Measurements from ENCODE around the gene MCM3AP. TPM values are rescaled to one million over a fixed set of nuclear protein-coding genes. Genes with fewer than 3 reads are reported as not detected.

Gene MCM3AP
- total RNA-seq, 1 donor from 2014 or later = 58.8 TPM

GRCh38 chr21:46218906-46219590 is 66.4 kb downstream of the MCM3AP start:
- TF ChIP-seq CTCF (IDR thresholded peaks at IDR 0.05; ENCODE audit: borderline replicate concordance) = no peak
- Histone ChIP-seq H3K36me3 (peaks cover 71% of the 10 kb centered on the region), H3K27me3 (ENCODE audit: low read depth) (no peaks in the 10 kb centered on the region), H3K4me3 (no peak overlapping the region), H3K27ac (replicated peaks) (no peak overlapping the region), H3K9me3 (replicated peaks) (no peaks in the 10 kb centered on the region), H3K4me1 (peaks cover 46% of the 10 kb centered on the region)
- no peak for DNase-seq
- intact Hi-C loops (cut with micrococcal nuclease) = no loop called here

GRCh38 chr21:46217511-46218196 is 67.8 kb downstream of the MCM3AP start:
- H3K27me3 ChIP-seq (ENCODE audit: low read depth) = no peaks in the 10 kb centered on the region
- no peak overlapping the region for H3K27ac ChIP-seq (replicated peaks)
- peaks cover 78% of the 10 kb centered on the region for H3K36me3 ChIP-seq
- TF ChIP-seq CTCF (IDR thresholded peaks at IDR 0.05; ENCODE audit: borderline replicate concordance) = no peak
- DNase-seq = no peak
- no peaks in the 10 kb centered on the region for H3K9me3 ChIP-seq (replicated peaks)
- H3K4me3 ChIP-seq = no peak overlapping the region
- H3K4me1 ChIP-seq = peaks cover 36% of the 10 kb centered on the region
- intact Hi-C loops (cut with micrococcal nuclease) = no loop called here

- no peaks in the 10 kb centered on the region for H3K9me3 ChIP-seq (replicated peaks)
- intact Hi-C loops (cut with micrococcal nuclease) = no loop called here
- DNase-seq = no peak
- no peak overlapping the region for H3K27ac ChIP-seq (replicated peaks)
- H3K4me1 ChIP-seq = peaks cover 22% of the 10 kb centered on the region
- H3K4me3 ChIP-seq = no peak overlapping the region
- H3K36me3 ChIP-seq = peaks cover 83% of the 10 kb centered on the region
- TF ChIP-seq CTCF (IDR thresholded peaks at IDR 0.05; ENCODE audit: borderline replicate concordance) = no peak
- H3K27me3 ChIP-seq (ENCODE audit: low read depth) = no peaks in the 10 kb centered on the region
Measured at GRCh38 chr21:46216132-46216747, 69.2 kb downstream of the MCM3AP start.

- intact Hi-C loops (cut with micrococcal nuclease) = no loop called here
- H3K9me3 ChIP-seq (replicated peaks) = no peaks in the 10 kb centered on the region
- H3K27ac ChIP-seq (replicated peaks) = no peak overlapping the region
- H3K27me3 ChIP-seq (ENCODE audit: low read depth) = no peaks in the 10 kb centered on the region
- peaks cover 83% of the 10 kb centered on the region for H3K36me3 ChIP-seq
- TF ChIP-seq CTCF (IDR thresholded peaks at IDR 0.05; ENCODE audit: borderline replicate concordance) = no peak
- H3K4me1 ChIP-seq = peaks cover 21% of the 10 kb centered on the region
- H3K4me3 ChIP-seq = no peak overlapping the region
- DNase-seq = no peak
Measured at GRCh38 chr21:46215436-46216131, 69.8 kb downstream of the MCM3AP start.

- no peaks in the 10 kb centered on the region for H3K27me3 ChIP-seq (ENCODE audit: low read depth)
- H3K9me3 ChIP-seq (replicated peaks) = no peaks in the 10 kb centered on the region
- H3K27ac ChIP-seq (replicated peaks) = no peak overlapping the region
- no peak for TF ChIP-seq CTCF (IDR thresholded peaks at IDR 0.05; ENCODE audit: borderline replicate concordance)
- peaks cover 83% of the 10 kb centered on the region for H3K36me3 ChIP-seq
- H3K4me3 ChIP-seq = no peak overlapping the region
- peaks cover 12% of the 10 kb centered on the region for H3K4me1 ChIP-seq
- no peak for DNase-seq
- intact Hi-C loops (cut with micrococcal nuclease) = no loop called here
Measured at GRCh38 chr21:46214478-46215340, 70.7 kb downstream of the MCM3AP start.

Data from left ventricle myocardium inferior (tissue), 1 donor.